ENCODE results near the gene PCIF1.
"Not testable (repeated sequence)": the region's sequence is repeated elsewhere in the genome, so short reads cannot be mapped to it uniquely, and the experiment has no call there.

PCIF1 gene

DNA sequence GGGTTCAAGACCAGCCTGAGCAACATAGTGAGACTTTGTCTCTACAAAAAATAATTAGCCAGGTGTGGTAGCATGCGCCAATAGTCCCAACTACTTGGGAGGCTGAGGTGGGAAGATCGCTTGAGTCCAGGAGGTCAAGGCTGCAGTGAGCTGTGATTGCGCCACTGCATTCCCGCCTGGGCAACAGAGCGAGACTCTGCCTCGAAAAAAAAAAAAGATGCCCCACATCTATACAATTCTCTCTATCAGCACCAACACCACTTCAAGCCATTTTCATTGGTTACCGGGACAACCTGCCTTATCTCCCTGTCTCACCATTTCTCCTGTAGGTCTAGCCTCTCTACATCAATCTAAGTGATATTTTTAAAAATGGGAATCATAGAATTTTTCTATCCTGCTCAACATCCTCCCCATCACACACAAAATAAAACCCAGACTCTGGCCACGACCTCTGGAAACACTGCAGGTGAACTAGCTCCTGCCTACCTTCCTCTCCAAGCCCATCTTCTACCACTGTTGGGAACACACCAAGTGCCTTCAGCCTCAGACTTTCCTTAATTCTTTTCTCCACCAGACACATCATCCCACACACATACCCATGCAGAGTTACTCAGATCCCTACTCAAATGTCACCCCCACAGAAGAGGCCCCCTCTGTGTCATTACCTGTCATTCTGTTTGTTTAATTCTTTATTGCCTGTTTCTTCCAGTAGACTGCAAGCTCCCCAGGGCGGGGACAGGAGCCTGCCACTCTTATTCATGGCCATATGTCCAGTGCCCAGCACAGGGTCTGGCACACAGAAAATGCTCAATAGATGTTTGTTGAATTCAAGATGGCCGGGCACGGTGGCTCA, 12.9 kb upstream of the PCIF1 start:
- no peak overlapping the region for H3K4me3 ChIP-seq (ENCODE audit: low read depth, low read length)
- no peak for DNase-seq (ENCODE audit: low read depth)
- no peak for TF ChIP-seq CTCF (IDR thresholded peaks at IDR 0.05; ENCODE audit: low read depth, low read length)

GRCh38 chr20:45924391-45925261, 9.9 kb upstream of the PCIF1 start:
- no peak overlapping the region for H3K4me3 ChIP-seq (ENCODE audit: low read depth, low read length)
- DNase-seq (ENCODE audit: low read depth) = no peak
- TF ChIP-seq MYC (IDR thresholded peaks at IDR 0.05; ENCODE audit: low read depth, low read length) = no peak
- TF ChIP-seq POLR2A (IDR thresholded peaks at IDR 0.05; ENCODE audit: extremely low read depth, insufficient read length) = no peak
- no peak for TF ChIP-seq CTCF (IDR thresholded peaks at IDR 0.05; ENCODE audit: low read depth, low read length)
- no peak for TF ChIP-seq MAX (IDR thresholded peaks at IDR 0.05; ENCODE audit: low read depth, low read length)

DNA sequence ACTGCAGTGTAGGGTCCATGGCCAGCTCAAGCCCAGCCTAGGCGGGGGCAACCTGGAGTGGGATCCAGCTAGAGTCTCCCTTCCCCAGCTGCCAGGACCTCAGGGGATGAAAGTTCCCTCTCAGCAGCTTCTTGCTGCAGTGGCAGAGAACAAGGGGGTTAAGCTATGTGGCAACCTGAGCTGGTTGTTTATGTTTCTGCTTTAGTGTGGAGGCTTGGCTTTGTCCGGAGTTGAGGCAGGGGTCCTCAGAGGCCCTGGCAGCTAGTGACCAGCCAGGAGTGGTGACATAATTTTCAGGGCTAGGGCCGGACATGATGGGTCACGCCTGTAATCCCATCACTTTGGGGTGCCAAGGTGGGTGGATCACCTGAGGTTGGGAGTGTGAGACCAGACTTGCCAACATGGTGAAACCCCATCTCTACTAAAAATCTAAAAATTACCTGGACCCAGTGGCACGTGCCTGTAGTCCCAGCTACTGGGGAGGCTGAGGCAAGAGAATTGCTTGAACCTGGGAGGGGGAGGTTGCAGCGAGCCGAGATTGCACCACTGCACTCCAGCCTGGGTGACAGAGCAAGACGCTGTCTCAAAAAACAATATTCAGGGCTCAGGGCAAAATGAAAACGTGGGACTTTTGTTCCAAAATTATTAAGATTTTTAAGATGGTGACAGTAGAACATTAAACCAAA, 8.5 kb upstream of the PCIF1 start:
- DNase-seq (ENCODE audit: low read depth) = no peak
- TF ChIP-seq CTCF (IDR thresholded peaks at IDR 0.05; ENCODE audit: low read depth, low read length) = no peak
- TF ChIP-seq POLR2A (IDR thresholded peaks at IDR 0.05; ENCODE audit: extremely low read depth, insufficient read length) = no peak
- TF ChIP-seq MAX (IDR thresholded peaks at IDR 0.05; ENCODE audit: low read depth, low read length) = no peak
- TF ChIP-seq MYC (IDR thresholded peaks at IDR 0.05; ENCODE audit: low read depth, low read length) = no peak
- H3K4me3 ChIP-seq (ENCODE audit: low read depth, low read length) = no peak overlapping the region

GRCh38 chr20:45926731-45927070, 7.8 kb upstream of the PCIF1 start:
- no peak for DNase-seq (ENCODE audit: low read depth)
- no peak overlapping the region for H3K4me3 ChIP-seq (ENCODE audit: low read depth, low read length)
- TF ChIP-seq MAX (IDR thresholded peaks at IDR 0.05; ENCODE audit: low read depth, low read length) (no peak), POLR2A (IDR thresholded peaks at IDR 0.05; ENCODE audit: extremely low read depth, insufficient read length) (no peak), MYC (IDR thresholded peaks at IDR 0.05; ENCODE audit: low read depth, low read length) (no peak), CTCF (IDR thresholded peaks at IDR 0.05; ENCODE audit: low read depth, low read length) (no peak)

DNA sequence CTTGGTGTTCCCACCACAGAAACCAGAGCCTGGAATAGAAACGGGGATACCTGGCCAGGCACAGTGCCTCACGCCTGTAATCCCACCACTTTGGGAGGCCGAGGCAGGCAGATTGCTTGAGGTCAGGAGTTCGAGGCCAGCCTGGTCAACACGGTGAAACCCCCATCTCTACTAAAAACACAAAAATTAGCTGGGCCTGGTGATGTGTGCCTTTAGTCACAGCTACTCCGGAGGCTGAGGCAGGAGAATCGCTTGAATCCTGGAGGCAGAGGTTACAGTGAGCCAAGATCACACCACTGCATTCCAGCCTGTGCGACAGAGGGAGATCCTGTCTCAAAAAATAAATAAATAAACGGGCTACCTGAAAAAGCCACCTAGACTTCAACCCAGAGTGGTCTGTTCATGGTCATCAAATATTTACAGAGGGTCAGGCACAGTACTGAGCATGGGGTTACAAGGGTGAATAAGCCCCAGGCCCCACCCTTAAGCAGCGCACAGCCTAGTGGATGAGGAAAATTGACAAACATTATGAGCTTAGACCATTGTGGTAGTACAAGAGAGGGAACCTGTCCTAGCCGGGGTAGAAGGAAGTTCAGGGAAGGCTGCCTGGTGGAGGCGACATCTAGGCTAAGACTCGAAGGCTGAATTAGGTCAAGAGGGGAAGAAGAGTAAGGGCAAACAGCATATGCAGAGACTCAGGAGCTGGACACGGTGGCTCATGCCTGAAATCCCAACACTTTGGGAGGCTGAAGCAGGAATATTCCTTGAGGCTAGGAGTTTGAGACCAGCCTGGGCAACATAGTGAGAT, 7.2 kb upstream of the PCIF1 start:
- H3K4me3 ChIP-seq (ENCODE audit: low read depth, low read length) = no peak overlapping the region
- no peak for DNase-seq (ENCODE audit: low read depth)
- TF ChIP-seq CTCF (IDR thresholded peaks at IDR 0.05; ENCODE audit: low read depth, low read length) (no peak), POLR2A (IDR thresholded peaks at IDR 0.05; ENCODE audit: extremely low read depth, insufficient read length) (no peak), MAX (IDR thresholded peaks at IDR 0.05; ENCODE audit: low read depth, low read length) (no peak), MYC (IDR thresholded peaks at IDR 0.05; ENCODE audit: low read depth, low read length) (no peak)

DNA sequence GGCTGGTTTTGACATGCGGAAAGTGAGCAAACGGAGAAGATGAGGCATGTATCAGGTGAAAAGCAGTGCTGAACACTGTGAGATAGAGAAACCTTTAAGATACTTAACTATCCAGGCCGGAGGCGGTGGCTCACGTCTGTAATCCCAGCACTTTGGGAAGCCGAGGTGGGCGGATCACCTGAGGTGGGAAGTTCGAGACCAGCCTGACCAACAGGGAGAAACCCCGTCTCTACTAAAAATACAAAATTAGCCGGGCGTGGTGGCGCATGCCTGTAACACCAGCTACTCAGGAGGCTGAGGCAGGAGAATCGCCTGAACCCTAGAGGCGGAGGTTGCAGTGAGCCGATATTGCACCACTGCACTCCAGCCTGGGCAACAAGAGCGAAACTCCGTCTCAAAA, 2.8 kb upstream of the PCIF1 start:
- not testable (repeated sequence) for H3K4me3 ChIP-seq (ENCODE audit: low read depth, low read length); DNase-seq (ENCODE audit: low read depth)

Data from NB4 (cell line).